IMR-90 (cell line): ENCODE data around the gene FNDC3B. TPM values are rescaled to one million over a fixed set of nuclear protein-coding genes. Genes with fewer than 3 reads are reported as not detected.

Experiments
- ATAC-seq: fragments of 200-7000 bp; cut with Tn5 transposase; 2 replicates; pipeline ENCODE4 v1.9.1; 2020; ENCODE audit warnings: low read depth, mild to moderate bottlenecking, moderate library complexity
- BruUV-seq: library from RNA; stranded (reverse); fragments of 400-500 nt; replicated peaks from 2 replicates; lab custom pipeline; 2021; lab: Mats Ljungman, UMichigan
- CTCF ChIA-PET: fragments of 300-600 bp; formaldehyde crosslinking; extraction: SDS; loops from one replicate; lab custom pipeline; 2021; ENCODE audit warnings: antibody characterized with exemption; lab: Yijun Ruan, JAX
- POLR2A ChIA-PET: fragments of 300-600 bp; sonication (Branson Sonifier 250); formaldehyde crosslinking; loops from one replicate; lab custom pipeline; 2022; ENCODE audit warnings: antibody characterized with exemption; ENCODE audit not compliant: unreplicated experiment; lab: Charles Lee
- DNase-seq: peaks from one replicate; pipeline ENCODE4 v3.0.0; 2013
- H2AFZ ChIP-seq: replicated peaks from 2 replicates; pipeline ENCODE3; 2013; ENCODE audit warnings: low read length, mild to moderate bottlenecking; ENCODE audit not compliant: poor library complexity
- H2AK5ac ChIP-seq: 2 replicates; pipeline ENCODE4 v1.6.1; 2013; ENCODE audit warnings: low read depth, low read length, inconsistent platforms
- H2AK9ac ChIP-seq: replicated peaks from 2 replicates; pipeline ENCODE3; 2013; ENCODE audit warnings: mild to moderate bottlenecking, low read depth, low read length, moderate library complexity; ENCODE audit not compliant: poor library complexity
- H2BK120ac ChIP-seq: 2 replicates; pipeline ENCODE4 v1.6.1; 2013; ENCODE audit warnings: low read depth, low read length, inconsistent platforms
- H2BK15ac ChIP-seq: 3 replicates; pipeline ENCODE4 v1.6.1; 2013; ENCODE audit warnings: low read depth, low read length, inconsistent platforms
- H2BK20ac ChIP-seq: 2 replicates; pipeline ENCODE4 v1.6.1; 2013; ENCODE audit warnings: low read depth, mild to moderate bottlenecking, inconsistent platforms, low read length, moderate library complexity
- H2BK5ac ChIP-seq: 2 replicates; pipeline ENCODE4 v1.6.1; 2013; ENCODE audit warnings: mild to moderate bottlenecking, low read depth, low read length, inconsistent platforms; ENCODE audit not compliant: poor library complexity, severe bottlenecking
- H3K14ac ChIP-seq: replicated peaks from 2 replicates; pipeline ENCODE4 v1.6.1; 2013; ENCODE audit warnings: low read depth, low read length, inconsistent platforms
- H3K18ac ChIP-seq: 2 replicates; pipeline ENCODE4 v1.6.1; 2013; ENCODE audit warnings: low read depth, low read length, control low read depth
- H3K23ac ChIP-seq: 2 replicates; pipeline ENCODE4 v1.6.1; 2013; ENCODE audit warnings: low read depth, low read length, inconsistent platforms
- H3K27ac ChIP-seq: 2 replicates; pipeline ENCODE4 v1.5.1; 2013; ENCODE audit warnings: mild to moderate bottlenecking, control low read depth, low read length; ENCODE audit not compliant: insufficient read depth
- H3K27me3 ChIP-seq: 2 replicates; pipeline ENCODE4 v1.6.1; 2013; ENCODE audit warnings: low read length; ENCODE audit not compliant: control insufficient read depth, insufficient read depth
- H3K36me3 ChIP-seq: 2 replicates; pipeline ENCODE4 v1.6.1; 2013; ENCODE audit warnings: low read length, mixed read lengths; ENCODE audit not compliant: control insufficient read depth, insufficient read depth
- H3K4ac ChIP-seq: 2 replicates; pipeline ENCODE4 v1.6.1; 2013; ENCODE audit warnings: low read depth, low read length, inconsistent platforms
- H3K4me1 ChIP-seq: 2 replicates; pipeline ENCODE4 v1.6.1; 2013; ENCODE audit warnings: low read length, mixed read lengths; ENCODE audit not compliant: control insufficient read depth, insufficient read depth
- H3K4me2 ChIP-seq: 2 replicates; pipeline ENCODE4 v1.6.1; 2013; ENCODE audit warnings: low read depth, mild to moderate bottlenecking, control low read depth, low read length, moderate library complexity
- H3K4me3 ChIP-seq: 2 replicates; pipeline ENCODE4 v1.5.1; 2013; ENCODE audit warnings: low read depth, mild to moderate bottlenecking, control low read depth, low read length, moderate library complexity; ENCODE audit not compliant: insufficient read depth
- H3K56ac ChIP-seq: 2 replicates; pipeline ENCODE4 v1.6.1; 2013; ENCODE audit warnings: low read length, inconsistent platforms; ENCODE audit not compliant: insufficient read depth; ENCODE audit errors: extremely low read depth
- H3K79me1 ChIP-seq, 2 experiments: 2 replicates each; pipeline ENCODE4 v1.6.1; 2013; ENCODE audit warnings: low read length in 2 of 2, inconsistent platforms in 1 of 2, low read depth in 1 of 2
- H3K9ac ChIP-seq: 2 replicates; pipeline ENCODE4 v1.6.1; 2013; ENCODE audit warnings: low read depth, low read length, control low read depth
- H3K9me1 ChIP-seq: 2 replicates; pipeline ENCODE4 v1.6.1; 2013; ENCODE audit warnings: low read length, inconsistent platforms; ENCODE audit not compliant: insufficient read depth
- H3K9me3 ChIP-seq: 2 replicates; pipeline ENCODE4 v1.6.1; 2013; ENCODE audit warnings: low read length; ENCODE audit not compliant: control insufficient read depth, insufficient read depth
- H4K20me1 ChIP-seq: 2 replicates; pipeline ENCODE4 v1.6.1; 2013; ENCODE audit warnings: low read length, inconsistent platforms; ENCODE audit not compliant: insufficient read depth
- H4K5ac ChIP-seq: 2 replicates; pipeline ENCODE4 v1.6.1; 2013; ENCODE audit warnings: mild to moderate bottlenecking, low read depth, low read length, control low read depth
- H4K8ac ChIP-seq, 2 experiments: 2 replicates each; pipeline ENCODE4 v1.6.1; 2013; ENCODE audit warnings: low read depth in 2 of 2, low read length in 2 of 2, control low read depth in 1 of 2, inconsistent platforms in 1 of 2
- H4K91ac ChIP-seq: 2 replicates; pipeline ENCODE4 v1.6.1; 2013; ENCODE audit warnings: low read depth, low read length, inconsistent platforms; ENCODE audit not compliant: insufficient read depth
- BHLHE40 ChIP-seq: fragments of 150-350 bp; IDR thresholded peaks from 2 replicates; pipeline ENCODE4 v1.6.1; 2016; ENCODE audit warnings: mild to moderate bottlenecking, low read depth, low read length
- CHD1 ChIP-seq: IDR thresholded peaks from 2 replicates; pipeline ENCODE4 v1.6.1; 2012; ENCODE audit warnings: low read depth, low read length, improper control_type of control experiment
- MAFK ChIP-seq: IDR thresholded peaks from 2 replicates; pipeline ENCODE4 v1.6.1; 2012; ENCODE audit warnings: low read depth, low read length, improper control_type of control experiment
- MAZ ChIP-seq: IDR thresholded peaks from 2 replicates; pipeline ENCODE4 v1.6.1; 2012; ENCODE audit warnings: low read depth, mild to moderate bottlenecking, low read length, improper control_type of control experiment, moderate library complexity, borderline replicate concordance
- MXI1 ChIP-seq: IDR thresholded peaks from 2 replicates; pipeline ENCODE4 v1.6.1; 2012; ENCODE audit warnings: low read depth, mild to moderate bottlenecking, low read length, moderate library complexity, borderline replicate concordance
- NFE2L2 ChIP-seq: fragments of 150-350 bp; IDR thresholded peaks from 2 replicates; pipeline ENCODE4 v1.6.1; 2016; ENCODE audit warnings: low read depth, mild to moderate bottlenecking, low read length
- POLR2A ChIP-seq: IDR thresholded peaks from 2 replicates; pipeline ENCODE4 v1.6.1; 2012; ENCODE audit warnings: mild to moderate bottlenecking, low read depth, low read length
- RCOR1 ChIP-seq: IDR thresholded peaks from 2 replicates; pipeline ENCODE4 v1.6.1; 2012; ENCODE audit warnings: mild to moderate bottlenecking, low read length, improper control_type of control experiment; ENCODE audit not compliant: insufficient replicate concordance
- SMC3 ChIP-seq: fragments of 150-350 bp; IDR thresholded peaks from 2 replicates; pipeline ENCODE4 v1.6.1; 2016; ENCODE audit warnings: low read depth, mild to moderate bottlenecking, antibody characterized with exemption, low read length, moderate library complexity
- WGBS, 2 experiments: methylation state at CpG; one replicate each; pipeline versions ENCODE4 v1.1.5 to v1.1.7; 2013; ENCODE audit warnings: missing lambda C conversion rate in 2 of 2; ENCODE audit not compliant: insufficient read length in 1 of 2; ENCODE audit errors: extremely low coverage in 2 of 2; 5-methylcytosine and 5-hydroxymethylcytosine counted together
- dilution Hi-C: fragments of 300-500 bp; cut with HindIII; formaldehyde crosslinking; loops from one replicate; pipeline ENCODE4 v1.14.3; 2018; ENCODE audit warnings: low sequenced_read_pairs; ENCODE audit not compliant: unreplicated experiment
- in situ Hi-C: fragments of 300-500 bp; cut with MboI; formaldehyde crosslinking; loops from 3 replicates; pipeline ENCODE4 v1.14.3; 2019; ENCODE audit warnings: low sequenced_read_pairs, inconsistent platforms, mixed read lengths
- intact Hi-C: fragments of 100-400 bp; cut with micrococcal nuclease; formaldehyde crosslinking; loops from 2 replicates; pipeline ENCODE4 v1.10.0; 2022
- polyA plus RNA-seq, 3 experiments: library from polyadenylated mRNA; depleted of rRNA; stranded (reverse); fragments of >200 nt; gene quantifications; 2 replicates each; pipeline ENCODE4 v1.2.3, GENCODE V29; 2012; ENCODE audit warnings: low replicate concordance in 1 of 3
- total RNA-seq: library from RNA; depleted of rRNA; stranded (reverse); fragments of >200 nt; gene quantifications from 2 replicates; pipeline ENCODE4 v1.2.3, GENCODE V29; 2012
- TF ChIP-seq, protein P1 (sequence below): fragments of 150-350 bp; IDR thresholded peaks from 2 replicates; pipeline ENCODE4 v1.6.1; 2016; ENCODE audit warnings: low read depth, mild to moderate bottlenecking, low read length, moderate library complexity, borderline replicate concordance
- TF ChIP-seq, protein P2 (sequence below): conservative IDR thresholded peaks from 2 replicates; pipeline ENCODE4 v1.5.1; 2012; ENCODE audit warnings: mild to moderate bottlenecking, low read depth, low read length, improper control_type of control experiment
- TF ChIP-seq, protein P3 (sequence below): fragments of 150-350 bp; IDR thresholded peaks from 2 replicates; pipeline ENCODE4 v1.6.1; 2017; ENCODE audit warnings: mild to moderate bottlenecking, antibody characterized with exemption, low read length, low read depth

Gene FNDC3B
- total and polyA plus RNA-seq, 2 of the 4 experiments (the other 2 are of a cell fraction) = 23.9 to 150 TPM

DNA sequence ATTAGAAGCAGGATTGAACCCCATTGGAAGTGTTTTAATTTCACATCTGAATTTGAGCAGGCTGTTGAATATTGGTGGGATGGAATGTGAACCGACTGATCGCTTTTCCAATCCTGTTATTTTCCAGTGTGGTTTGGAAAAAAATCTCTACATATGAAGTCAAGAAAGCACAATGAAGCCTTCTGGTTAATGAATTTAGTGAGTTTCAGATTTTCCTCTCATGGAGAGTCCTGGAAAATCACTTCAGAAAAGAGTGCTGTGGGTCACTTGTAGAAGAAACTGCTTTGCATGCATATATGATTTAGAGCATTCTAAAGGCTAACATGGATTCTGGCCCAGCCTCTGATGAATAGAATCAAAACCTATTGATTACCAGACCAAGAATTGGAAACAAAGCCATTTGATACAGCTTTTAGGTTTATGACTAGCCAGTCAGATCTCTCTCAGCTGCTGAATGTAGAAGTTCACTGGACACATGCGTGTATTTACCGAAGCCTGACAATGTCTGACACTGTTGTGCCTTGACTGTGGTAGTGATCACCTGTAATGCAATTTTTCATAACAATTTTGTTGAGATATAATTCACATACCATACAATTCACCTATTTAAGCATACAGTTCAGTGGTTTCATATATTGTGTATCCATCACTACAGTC lies 121.9 kb downstream of the FNDC3B start:
- Histone ChIP-seq H2BK5ac (no peak overlapping the region), H3K14ac (no peak overlapping the region), H3K27ac (no peak overlapping the region), H3K79me1 (peaks cover 34 to 68% of the 10 kb centered on the region in 2 experiments), H4K8ac (no peak overlapping the region), H3K18ac (no peak overlapping the region), H4K20me1 (peaks cover 74% of the 10 kb centered on the region), H3K4me3 (no peak overlapping the region), H3K9ac (no peak overlapping the region), H3K23ac (no peak overlapping the region), H2BK20ac (no peak overlapping the region), H3K4me1 (peaks cover 7% of the 10 kb centered on the region), H2AFZ (no peak overlapping the region), H2AK5ac (no peak overlapping the region), H3K27me3 (no peaks in the 10 kb centered on the region), H3K9me3 (no peaks in the 10 kb centered on the region), H3K4me2 (no peak overlapping the region), H3K36me3 (peaks cover 1% of the 10 kb centered on the region; the same call in 1 of the 2 replicates), H3K4ac (no peak overlapping the region), H3K56ac (no peak overlapping the region), H2AK9ac (no peak overlapping the region), H3K9me1 (peaks cover 7% of the 10 kb centered on the region), H2BK120ac (no peak overlapping the region), H2BK15ac (no peak overlapping the region), H4K91ac (no peak overlapping the region), H4K5ac (no peak overlapping the region)
- ATAC-seq (no peak), DNase-seq (no peak)
- in situ Hi-C loops (no loop called here), dilution Hi-C loops (no loop called here), intact Hi-C loops (no loop called here)
- POLR2A ChIA-PET = no interaction called here
- CTCF ChIA-PET = no interaction called here
- no peak for TF ChIP-seq CHD1
- TF ChIP-seq, protein P1, sequence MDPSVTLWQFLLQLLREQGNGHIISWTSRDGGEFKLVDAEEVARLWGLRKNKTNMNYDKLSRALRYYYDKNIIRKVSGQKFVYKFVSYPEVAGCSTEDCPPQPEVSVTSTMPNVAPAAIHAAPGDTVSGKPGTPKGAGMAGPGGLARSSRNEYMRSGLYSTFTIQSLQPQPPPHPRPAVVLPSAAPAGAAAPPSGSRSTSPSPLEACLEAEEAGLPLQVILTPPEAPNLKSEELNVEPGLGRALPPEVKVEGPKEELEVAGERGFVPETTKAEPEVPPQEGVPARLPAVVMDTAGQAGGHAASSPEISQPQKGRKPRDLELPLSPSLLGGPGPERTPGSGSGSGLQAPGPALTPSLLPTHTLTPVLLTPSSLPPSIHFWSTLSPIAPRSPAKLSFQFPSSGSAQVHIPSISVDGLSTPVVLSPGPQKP = no peak
- no peak for TF ChIP-seq NFE2L2
- TF ChIP-seq, protein P2, sequence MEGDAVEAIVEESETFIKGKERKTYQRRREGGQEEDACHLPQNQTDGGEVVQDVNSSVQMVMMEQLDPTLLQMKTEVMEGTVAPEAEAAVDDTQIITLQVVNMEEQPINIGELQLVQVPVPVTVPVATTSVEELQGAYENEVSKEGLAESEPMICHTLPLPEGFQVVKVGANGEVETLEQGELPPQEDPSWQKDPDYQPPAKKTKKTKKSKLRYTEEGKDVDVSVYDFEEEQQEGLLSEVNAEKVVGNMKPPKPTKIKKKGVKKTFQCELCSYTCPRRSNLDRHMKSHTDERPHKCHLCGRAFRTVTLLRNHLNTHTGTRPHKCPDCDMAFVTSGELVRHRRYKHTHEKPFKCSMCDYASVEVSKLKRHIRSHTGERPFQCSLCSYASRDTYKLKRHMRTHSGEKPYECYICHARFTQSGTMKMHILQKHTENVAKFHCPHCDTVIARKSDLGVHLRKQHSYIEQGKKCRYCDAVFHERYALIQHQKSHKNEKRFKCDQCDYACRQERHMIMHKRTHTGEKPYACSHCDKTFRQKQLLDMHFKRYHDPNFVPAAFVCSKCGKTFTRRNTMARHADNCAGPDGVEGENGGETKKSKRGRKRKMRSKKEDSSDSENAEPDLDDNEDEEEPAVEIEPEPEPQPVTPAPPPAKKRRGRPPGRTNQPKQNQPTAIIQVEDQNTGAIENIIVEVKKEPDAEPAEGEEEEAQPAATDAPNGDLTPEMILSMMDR = no peak
- no peak for TF ChIP-seq RCOR1
- no peak for TF ChIP-seq BHLHE40
- no peak for TF ChIP-seq SMC3
- TF ChIP-seq MAFK = no peak
- TF ChIP-seq MXI1 = no peak
- TF ChIP-seq, protein P3, sequence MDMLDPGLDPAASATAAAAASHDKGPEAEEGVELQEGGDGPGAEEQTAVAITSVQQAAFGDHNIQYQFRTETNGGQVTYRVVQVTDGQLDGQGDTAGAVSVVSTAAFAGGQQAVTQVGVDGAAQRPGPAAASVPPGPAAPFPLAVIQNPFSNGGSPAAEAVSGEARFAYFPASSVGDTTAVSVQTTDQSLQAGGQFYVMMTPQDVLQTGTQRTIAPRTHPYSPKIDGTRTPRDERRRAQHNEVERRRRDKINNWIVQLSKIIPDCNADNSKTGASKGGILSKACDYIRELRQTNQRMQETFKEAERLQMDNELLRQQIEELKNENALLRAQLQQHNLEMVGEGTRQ = no peak
- TF ChIP-seq POLR2A = no peak
- TF ChIP-seq MAZ = no peak
- no CpG with 5 or more reads among the region's 4 CpGs for WGBS, 2 experiments
- no TSS peak for BruUV-seq
